A549 (cell line): ENCODE results near the gene GRIK1. TPM values are rescaled to one million over a fixed set of nuclear protein-coding genes. Genes with fewer than 3 reads are reported as not detected.

Experiments used
- ATAC-seq, 2 experiments: fragments of 200-7000 bp in 1 of 2; fragments of >200 bp in 1 of 2; cut with Nextera tagmentation in 1 of 2; cut with Tn5 transposase in 1 of 2; 3 replicates each; pipeline versions ENCODE4 v1.8.0 to v1.9.1; 2018 to 2020; ENCODE audit warnings: mild to moderate bottlenecking in 1 of 2, moderate library complexity in 1 of 2
- CTCF ChIA-PET: fragments of 300-600 bp; sonication (Branson Sonifier 250); formaldehyde crosslinking; extraction: SDS; loops from one replicate; lab custom pipeline; 2021; ENCODE audit warnings: antibody characterized with exemption, inconsistent platforms; lab: Yijun Ruan, JAX
- POLR2A ChIA-PET: fragments of 350-600 bp; formaldehyde crosslinking; extraction: SDS; loops from one replicate; lab custom pipeline; 2021; ENCODE audit warnings: antibody characterized with exemption, inconsistent platforms; lab: Yijun Ruan, JAX
- DNase-seq, 2 experiments: peaks; one replicate each; pipeline versions ENCODE4 v3.0.0 to v3.0.0-alpha.2; 2011 to 2016; ENCODE audit warnings: low read depth in 1 of 2, low spot score in 1 of 2
- FAIRE-seq: peaks from 2 replicates; lab custom pipeline; 2011; peaks lifted over from hg19 to GRCh38; lab: Jason Lieb, UNC
- H3K27ac ChIP-seq, 2 experiments: fragments of >200 bp; sonication (Bioruptor Twin); formaldehyde crosslinking; 3 replicates each; pipeline ENCODE4 v1.5.1; 2016 to 2017
- H3K4me1 ChIP-seq: fragments of >200 bp; sonication (Bioruptor Twin); formaldehyde crosslinking; 3 replicates; pipeline ENCODE4 v1.6.1; 2016
- H3K4me2 ChIP-seq: fragments of >200 bp; sonication (Bioruptor Twin); formaldehyde crosslinking; 3 replicates; pipeline ENCODE4 v1.6.1; 2016
- H3K4me3 ChIP-seq: fragments of >200 bp; sonication (Bioruptor Twin); formaldehyde crosslinking; 3 replicates; pipeline ENCODE4 v1.5.1; 2016
- H3K9me3 ChIP-seq: fragments of >200 bp; sonication (Bioruptor Twin); formaldehyde crosslinking; 3 replicates; pipeline ENCODE4 v1.6.1; 2016
- BCL3 ChIP-seq: fragments of >200 bp; sonication (Bioruptor Twin); formaldehyde crosslinking; IDR thresholded peaks from 3 replicates; pipeline ENCODE4 v1.6.1; 2016
- CBX2 ChIP-seq: fragments of 200-600 bp; sonication (generic); IDR thresholded peaks from 2 replicates; pipeline ENCODE4 v1.6.1; 2016; ENCODE audit warnings: low read depth, mild to moderate bottlenecking, borderline replicate concordance
- CBX8 ChIP-seq: fragments of 200-600 bp; sonication (generic); IDR thresholded peaks from 2 replicates; pipeline ENCODE4 v1.6.1; 2016
- CHD4 ChIP-seq: fragments of 200-600 bp; sonication (generic); IDR thresholded peaks from 2 replicates; pipeline ENCODE4 v1.6.1; 2016; ENCODE audit warnings: antibody characterized with exemption, mild to moderate bottlenecking, borderline replicate concordance
- CTCF ChIP-seq: fragments of >200 bp; sonication (Bioruptor Twin); formaldehyde crosslinking; IDR thresholded peaks from 3 replicates; pipeline ENCODE4 v1.5.1; 2016
- E2F6 ChIP-seq: IDR thresholded peaks from 2 replicates; pipeline ENCODE4 v1.6.1; 2012; ENCODE audit warnings: low read depth, borderline replicate concordance
- EHF ChIP-seq: fragments of 250-450 bp; sonication (Bioruptor Pico); IDR thresholded peaks from 2 replicates; pipeline ENCODE4 v1.5.0; 2020; ENCODE audit warnings: mild to moderate bottlenecking
- EP300 ChIP-seq, 2 experiments: fragments of >200 bp; sonication (Bioruptor Twin); formaldehyde crosslinking; IDR thresholded peaks; 2 replicates in 1 of 2; 3 replicates in 1 of 2; pipeline ENCODE4 v1.6.1; 2016 to 2017
- FOSB ChIP-seq: fragments of 250-450 bp; sonication (Bioruptor Pico); IDR thresholded peaks from 2 replicates; pipeline ENCODE4 v1.5.0; 2020; ENCODE audit warnings: mild to moderate bottlenecking, moderate library complexity
- FOXS1 ChIP-seq: fragments of 250-450 bp; sonication (Bioruptor Pico); IDR thresholded peaks from 2 replicates; pipeline ENCODE4 v1.5.0; 2020; ENCODE audit warnings: mild to moderate bottlenecking, moderate library complexity
- GATA3 ChIP-seq: IDR thresholded peaks from 2 replicates; pipeline ENCODE4 v1.6.1; 2012; ENCODE audit warnings: borderline replicate concordance
- HEYL ChIP-seq: fragments of 250-450 bp; sonication (Bioruptor Pico); IDR thresholded peaks from 2 replicates; pipeline ENCODE4 v1.8.0; 2021; ENCODE audit warnings: mild to moderate bottlenecking, moderate library complexity
- JUNB ChIP-seq: fragments of >200 bp; sonication (Bioruptor Twin); formaldehyde crosslinking; IDR thresholded peaks from 2 replicates; pipeline ENCODE4 v1.6.1; 2016
- KDM1A ChIP-seq: fragments of 200-600 bp; sonication (generic); IDR thresholded peaks from 2 replicates; pipeline ENCODE4 v1.6.1; 2016; ENCODE audit warnings: low read depth, mild to moderate bottlenecking
- MAFK ChIP-seq: fragments of 450-650 bp; IDR thresholded peaks from 2 replicates; pipeline ENCODE4 v1.6.1; 2014; ENCODE audit not compliant: partially characterized antibody
- MAX ChIP-seq: IDR thresholded peaks from 2 replicates; pipeline ENCODE4 v1.6.1; 2012
- MAZ ChIP-seq: fragments of 150-350 bp; IDR thresholded peaks from 2 replicates; pipeline ENCODE4 v1.6.1; 2014; ENCODE audit warnings: antibody characterized with exemption, low read depth, low read length, borderline replicate concordance
- PHF8 ChIP-seq: fragments of 200-600 bp; sonication (generic); IDR thresholded peaks from 2 replicates; pipeline ENCODE4 v1.6.1; 2016; ENCODE audit warnings: low read depth, mild to moderate bottlenecking, antibody characterized with exemption, moderate library complexity, borderline replicate concordance
- POLR2AphosphoS2 ChIP-seq: conservative IDR thresholded peaks from 2 replicates; pipeline ENCODE4 v1.6.1; 2012; ENCODE audit warnings: low read length, improper control_type of control experiment, inconsistent platforms
- RAD21 ChIP-seq, 2 experiments: fragments of >200 bp in 1 of 2; sonication (Bioruptor Twin) in 1 of 2; formaldehyde crosslinking in 1 of 2; IDR thresholded peaks in 1 of 2; conservative IDR thresholded peaks in 1 of 2; 2 replicates in 1 of 2; 3 replicates in 1 of 2; pipeline ENCODE4 v1.6.1; 2012 to 2018; ENCODE audit warnings: inconsistent platforms in 1 of 2
- RCOR1 ChIP-seq: fragments of 150-350 bp; IDR thresholded peaks from 2 replicates; pipeline ENCODE4 v1.6.1; 2014; ENCODE audit warnings: antibody characterized with exemption, low read length, low read depth
- RFX5 ChIP-seq: fragments of 450-650 bp; IDR thresholded peaks from 2 replicates; pipeline ENCODE4 v1.7.1; 2014; ENCODE audit warnings: antibody characterized with exemption, mild to moderate bottlenecking, moderate library complexity
- RNF2 ChIP-seq: fragments of 200-600 bp; sonication (generic); IDR thresholded peaks from 2 replicates; pipeline ENCODE4 v1.6.1; 2016; ENCODE audit warnings: low read depth, mild to moderate bottlenecking, antibody characterized with exemption, moderate library complexity, borderline replicate concordance
- SREBF2 ChIP-seq: fragments of 450-650 bp; IDR thresholded peaks from 2 replicates; pipeline ENCODE4 v1.6.1; 2014; ENCODE audit warnings: mild to moderate bottlenecking, moderate library complexity
- TFCP2L1 ChIP-seq: fragments of 250-450 bp; sonication (Bioruptor Pico); IDR thresholded peaks from 2 replicates; pipeline ENCODE4 v1.5.0; 2021; ENCODE audit warnings: mild to moderate bottlenecking
- USF2 ChIP-seq: fragments of 450-650 bp; IDR thresholded peaks from 2 replicates; pipeline ENCODE4 v1.6.1; 2014; ENCODE audit warnings: antibody characterized with exemption
- ZNF302 ChIP-seq: fragments of 250-450 bp; sonication (Bioruptor Pico); IDR thresholded peaks from 2 replicates; pipeline ENCODE4 v1.9.0; 2021; ENCODE audit warnings: inconsistent platforms, mild to moderate bottlenecking, moderate library complexity
- WGBS: methylation state at CpG from one replicate; pipeline ENCODE4 v1.1.6; 2017; ENCODE audit errors: missing lambda C conversion rate; 5-methylcytosine and 5-hydroxymethylcytosine counted together
- polyA plus RNA-seq, 4 experiments: library from polyadenylated mRNA; depleted of rRNA in 3 of 4; stranded (reverse); fragments of >200 nt; fragmentation: RNase III in 1 of 4; extraction: RNeasy Plus Mini Kit Qiagen cat#74134 plus additional on column Dnase treatment in 1 of 4; gene quantifications; 2 replicates in 3 of 4; 3 replicates in 1 of 4; pipeline ENCODE4 v1.2.3, GENCODE V29; 2011 to 2017

Gene GRIK1
- polyA plus RNA-seq, 2 of the 4 experiments (the other 2 are of a cell fraction): not detected

- FAIRE-seq (no peak), ATAC-seq (no peak), DNase-seq (no peak)
- WGBS: 28% methylated on average over 7 of the region's 7 CpGs
- no peak overlapping the region for H3K4me3 ChIP-seq
- H3K4me2 ChIP-seq: no peak overlapping the region
- ChIA-PET CTCF (no interaction called here), POLR2A (interaction anchor here (0.6 kb wide), 1 partner anchor 95 kb away, joined by 3 read pairs; no protein-coding TSS in a partner anchor)
- no peak overlapping the region for H3K27ac ChIP-seq
- H3K9me3 ChIP-seq: no peaks in the 10 kb centered on the region
- no peaks in the 10 kb centered on the region for H3K4me1 ChIP-seq
- no peak for TF ChIP-seq MAX
- no peak for TF ChIP-seq SREBF2
- no peak for TF ChIP-seq RCOR1
- TF ChIP-seq JUNB: no peak
- TF ChIP-seq RAD21 (conservative IDR thresholded peaks at IDR 0.05 in 1 of 2, IDR thresholded peaks at IDR 0.05 in 1 of 2): no peak
- no peak for TF ChIP-seq EP300 (IDR thresholded peaks at IDR 0.05)
- no peak for TF ChIP-seq PHF8
Measured at GRCh38 chr21:29571949-29572348, 367.8 kb downstream of the GRIK1 start.

- no peak for DNase-seq
- Histone ChIP-seq H3K4me1 (no peaks in the 10 kb centered on the region), H3K27ac (no peak overlapping the region), H3K9me3 (no peaks in the 10 kb centered on the region), H3K4me2 (no peak overlapping the region), H3K4me3 (no peak overlapping the region)
- POLR2A ChIA-PET: no interaction called here
- TF ChIP-seq BCL3 (no peak), GATA3 (no peak), E2F6 (no peak), MAZ (no peak), CTCF (no peak)
- no peak for ATAC-seq
- CTCF ChIA-PET: no interaction called here
- FAIRE-seq: no peak
- 9% methylated on average over 1 of the region's 1 CpG for WGBS
Measured at GRCh38 chr21:29568020-29568697, 371.6 kb downstream of the GRIK1 start.

GRCh38 chr21:29557931-29558725 lies 381.7 kb downstream of the GRIK1 start:
- POLR2A ChIA-PET: no interaction called here
- no peak for DNase-seq
- H3K4me2 ChIP-seq: no peak overlapping the region
- H3K9me3 ChIP-seq: no peaks in the 10 kb centered on the region
- CTCF ChIA-PET: no interaction called here
- no peak for TF ChIP-seq RFX5
- no peak for TF ChIP-seq FOSB
- no peak for TF ChIP-seq CHD4
- TF ChIP-seq KDM1A: no peak
- no peak for TF ChIP-seq CBX2
- TF ChIP-seq FOXS1 (CRISPR knock-in tag): no peak
- TF ChIP-seq ZNF302 (CRISPR knock-in tag): no peak
- TF ChIP-seq POLR2AphosphoS2: no peak
- no peak for TF ChIP-seq MAFK
- TF ChIP-seq RNF2: no peak
- no peak for TF ChIP-seq TFCP2L1 (CRISPR knock-in tag)
- no peak for TF ChIP-seq EP300 (IDR thresholded peaks at IDR 0.05)
- no peak for TF ChIP-seq JUNB
- TF ChIP-seq CBX8: no peak
- no peak for TF ChIP-seq EHF (CRISPR knock-in tag)
- no peak for TF ChIP-seq HEYL (CRISPR knock-in tag)
- TF ChIP-seq USF2: no peak
- no peak for TF ChIP-seq RAD21 (conservative IDR thresholded peaks at IDR 0.05 in 1 of 2, IDR thresholded peaks at IDR 0.05 in 1 of 2)
- H3K4me1 ChIP-seq: no peaks in the 10 kb centered on the region
- H3K4me3 ChIP-seq: no peak overlapping the region
- no peak for ATAC-seq
- no peak overlapping the region for H3K27ac ChIP-seq
- WGBS: 100% methylated on average over 1 of the region's 1 CpG
- FAIRE-seq: no peak
